SH-SY5Y (cell line): Measurements from ENCODE around the gene SAFB2.

Experiments used
- GATA2 ChIP-seq: IDR thresholded peaks from 2 replicates; pipeline ENCODE4 v1.6.1; 2011; ENCODE audit warnings: mild to moderate bottlenecking, low read depth, low read length
- GATA3 ChIP-seq: IDR thresholded peaks from 2 replicates; pipeline ENCODE4 v1.6.1; 2011; ENCODE audit warnings: low read depth, mild to moderate bottlenecking, low read length, moderate library complexity

SAFB2 gene

DNA sequence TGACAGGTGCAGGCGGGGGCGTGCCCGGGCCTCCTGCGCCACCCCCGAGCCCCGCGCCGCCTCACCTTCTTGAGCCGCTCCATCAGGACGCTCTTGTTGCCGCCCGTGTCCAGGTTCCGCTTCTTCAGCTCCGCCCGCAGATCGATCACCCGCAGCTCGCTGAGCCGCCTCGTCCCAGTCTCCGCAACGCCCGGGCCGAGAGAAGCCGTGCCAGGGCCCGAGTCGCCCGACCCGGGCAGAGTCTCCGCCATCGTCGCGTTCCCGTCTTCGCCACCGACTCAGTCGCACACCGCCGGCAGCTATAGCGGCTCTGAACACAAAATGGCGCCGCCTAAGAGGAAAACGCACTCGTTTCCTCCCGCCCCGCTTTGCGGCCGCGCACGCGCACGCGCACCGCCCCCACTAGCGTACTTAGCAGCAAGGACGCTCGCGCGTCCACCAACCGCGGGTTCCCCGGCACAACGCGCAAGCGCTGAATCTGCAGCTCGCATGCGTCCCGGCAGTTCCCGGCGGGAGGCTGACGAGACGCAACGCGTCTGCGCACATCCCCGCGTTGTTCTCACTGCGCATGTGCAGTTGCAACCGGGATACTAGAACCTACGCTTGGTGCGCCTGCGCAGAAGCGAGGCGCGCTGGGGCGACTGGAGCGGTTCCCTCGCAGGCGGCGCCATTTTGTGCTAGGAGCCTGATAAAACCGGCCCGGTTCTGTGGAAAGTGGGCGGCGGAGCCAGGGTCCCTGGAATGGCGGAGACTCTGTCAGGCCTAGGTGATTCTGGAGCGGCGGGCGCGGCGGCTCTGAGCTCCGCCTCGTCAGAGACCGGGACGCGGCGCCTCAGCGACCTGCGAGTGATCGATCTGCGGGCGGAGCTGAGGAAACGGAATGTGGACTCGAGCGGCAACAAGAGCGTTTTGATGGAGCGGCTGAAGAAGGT, at the start of gene SAFB2, which contains the start of gene SAFB:
Gene SAFB2, minus strand, starts transcription at position 312 of the 932 bp plus-strand sequence. Its CDS starts 61 bp downstream, at position 251.
Gene SAFB, plus strand, starts transcription at position 619 of the 932 bp plus-strand sequence. Its CDS starts 123 bp downstream, at position 742.
- no peak for TF ChIP-seq GATA3
- TF ChIP-seq GATA2, result no peak

DNA sequence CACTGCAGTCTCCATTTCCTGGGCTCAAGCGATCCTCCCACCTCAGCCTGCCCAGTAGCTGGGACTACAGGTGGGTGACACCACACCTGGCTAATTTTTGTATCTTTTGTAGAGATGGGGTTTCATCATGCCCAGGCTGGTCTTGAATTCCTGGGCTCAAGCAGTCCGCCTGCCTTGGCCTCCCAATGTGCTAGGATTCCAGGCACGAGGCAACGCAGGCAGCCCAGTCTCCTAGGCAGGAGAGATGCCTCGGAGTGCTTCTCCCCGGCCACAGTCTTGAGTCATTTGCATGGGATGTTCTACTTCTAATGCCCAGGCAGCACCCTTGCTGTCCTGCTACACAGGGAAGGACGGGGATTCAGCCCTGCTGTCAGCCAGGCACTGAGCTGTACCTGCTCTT, 49.0 kb upstream of the SAFB2 start:
- no peak for TF ChIP-seq GATA2
- no peak for TF ChIP-seq GATA3

DNA sequence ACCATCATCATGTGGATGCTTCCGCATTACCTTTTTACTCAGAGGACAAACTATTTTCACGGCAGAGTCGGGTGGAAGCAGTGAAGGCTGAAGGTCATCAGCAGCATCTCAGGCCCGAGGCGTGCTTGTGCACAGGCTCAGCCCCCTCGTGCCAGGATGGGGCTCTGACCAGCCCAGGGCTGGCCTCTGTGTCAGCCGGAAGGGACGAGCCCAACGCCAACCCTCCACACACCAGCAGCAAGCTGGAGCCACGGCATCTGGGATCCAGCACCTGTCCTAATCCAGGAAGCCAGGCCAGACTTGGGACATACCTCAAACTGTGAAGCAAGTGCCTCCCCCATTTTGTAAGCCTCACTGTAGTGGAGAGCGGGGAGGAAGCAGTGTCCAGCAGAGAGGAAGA, 46.6 kb upstream of the SAFB2 start:
- TF ChIP-seq GATA2, result no peak
- TF ChIP-seq GATA3, result no peak

DNA sequence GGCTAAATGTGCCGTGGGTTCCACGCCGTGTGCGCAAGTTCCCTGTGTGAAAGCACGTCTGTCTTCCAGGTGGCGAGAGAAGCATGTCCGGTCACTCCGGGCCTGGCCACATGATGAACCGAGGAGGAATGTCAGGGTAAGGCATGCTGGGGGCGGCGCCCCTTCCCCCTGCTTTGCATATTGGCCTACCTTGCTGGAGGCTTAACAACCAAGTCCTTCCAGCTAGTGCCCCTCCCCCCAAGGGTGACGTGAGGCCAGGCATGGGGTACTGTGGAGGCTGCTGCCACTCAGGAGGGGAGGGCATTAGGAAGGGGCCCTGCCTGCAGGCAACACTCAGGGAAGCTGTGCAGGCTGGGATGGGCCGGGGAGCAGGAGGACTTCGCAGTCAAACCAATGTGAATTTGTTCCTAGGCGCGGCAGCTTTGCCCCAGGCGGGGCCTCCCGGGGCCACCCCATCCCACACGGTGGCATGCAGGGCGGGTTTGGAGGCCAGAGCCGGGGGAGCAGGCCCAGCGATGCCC, 45.2 kb upstream of the SAFB2 start:
- no peak for TF ChIP-seq GATA3
- no peak for TF ChIP-seq GATA2

DNA sequence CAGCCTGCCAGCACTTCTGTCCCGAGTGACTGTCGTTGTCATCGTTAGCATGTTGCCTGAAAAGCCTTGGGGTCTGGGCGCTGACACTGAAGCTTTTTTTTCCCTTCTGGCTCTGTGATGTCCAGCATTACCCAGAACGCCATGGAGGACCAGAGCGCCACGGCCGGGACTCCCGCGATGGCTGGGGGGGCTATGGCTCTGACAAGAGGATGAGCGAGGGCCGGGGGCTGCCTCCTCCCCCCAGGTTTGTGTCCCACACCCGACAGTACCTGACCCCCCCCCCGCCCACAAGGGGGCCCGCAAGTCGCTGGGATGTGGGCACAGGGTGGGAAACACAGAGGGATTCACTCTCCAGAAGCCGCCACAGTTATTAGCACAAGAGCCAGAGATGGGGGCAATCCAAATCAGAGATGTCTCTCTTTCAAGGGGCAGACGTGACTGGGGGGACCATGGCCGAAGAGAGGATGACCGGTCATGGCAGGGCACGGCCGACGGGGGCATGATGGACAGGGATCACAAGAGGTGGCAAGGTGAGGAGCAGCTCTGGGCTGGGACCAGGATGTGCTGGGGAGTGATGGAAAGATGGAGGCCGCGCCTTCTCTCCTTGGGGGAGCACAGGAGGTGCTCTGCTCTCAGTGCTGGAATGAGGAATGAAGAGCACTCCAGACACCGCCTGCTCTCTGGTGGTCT, 44.5 kb upstream of the SAFB2 start:
- no peak for TF ChIP-seq GATA3
- no peak for TF ChIP-seq GATA2

DNA sequence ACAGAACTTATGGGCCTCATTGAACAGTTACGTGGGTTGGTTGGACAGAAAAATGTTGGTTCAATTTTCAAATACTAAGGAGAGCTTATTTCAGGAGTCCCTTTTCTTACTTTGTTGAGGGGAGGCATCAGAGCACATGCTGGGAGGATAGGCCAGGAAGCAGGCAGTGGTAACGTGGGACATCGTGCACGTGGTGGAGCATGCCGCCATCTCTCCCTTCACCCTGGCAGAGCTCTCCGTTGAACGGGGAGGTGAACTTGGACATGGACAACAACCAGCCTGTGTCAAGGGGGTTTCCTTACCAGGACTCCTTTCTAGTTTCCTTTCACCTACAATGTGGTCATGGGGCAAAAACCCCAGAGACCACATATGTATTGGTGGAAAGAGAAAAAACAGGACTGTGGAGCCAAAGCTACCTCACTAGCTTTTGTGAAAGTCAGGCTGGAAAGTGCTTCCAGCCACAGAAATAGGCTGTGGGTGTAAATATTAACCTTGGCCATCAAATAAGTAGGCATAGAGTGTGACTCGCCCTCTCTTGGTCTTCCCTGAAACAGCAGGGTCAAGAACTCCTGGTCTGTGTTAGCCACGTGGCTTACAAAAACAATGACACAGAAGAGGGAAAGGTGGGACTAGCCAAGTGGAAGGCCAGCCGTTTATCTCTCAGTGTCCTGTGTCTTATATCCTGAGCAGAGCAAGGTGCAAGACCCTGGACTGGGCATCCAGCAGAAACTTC, 43.4 kb upstream of the SAFB2 start:
- no peak for TF ChIP-seq GATA3
- TF ChIP-seq GATA2, result no peak

DNA sequence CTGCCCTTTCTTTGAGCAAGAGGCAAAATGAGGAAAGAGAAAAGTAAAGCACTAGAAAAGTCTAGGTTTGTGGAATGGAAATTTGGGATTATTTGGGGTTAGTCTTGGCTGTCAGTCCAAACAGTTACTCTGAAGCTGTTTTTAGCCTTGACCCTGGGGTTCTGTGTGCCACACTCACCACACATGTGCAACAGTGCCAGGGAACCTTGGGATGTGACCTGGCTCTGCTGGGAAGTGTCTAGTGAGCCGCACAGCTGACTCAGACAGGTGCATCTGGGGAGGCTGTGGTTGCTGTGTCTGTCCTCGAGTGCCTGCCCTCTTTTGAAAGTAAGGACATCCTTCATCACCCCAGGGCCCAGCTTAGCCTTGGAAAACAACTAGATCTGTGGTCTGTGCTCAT, 41.9 kb upstream of the SAFB2 start:
- TF ChIP-seq GATA3, result no peak
- no peak for TF ChIP-seq GATA2

DNA sequence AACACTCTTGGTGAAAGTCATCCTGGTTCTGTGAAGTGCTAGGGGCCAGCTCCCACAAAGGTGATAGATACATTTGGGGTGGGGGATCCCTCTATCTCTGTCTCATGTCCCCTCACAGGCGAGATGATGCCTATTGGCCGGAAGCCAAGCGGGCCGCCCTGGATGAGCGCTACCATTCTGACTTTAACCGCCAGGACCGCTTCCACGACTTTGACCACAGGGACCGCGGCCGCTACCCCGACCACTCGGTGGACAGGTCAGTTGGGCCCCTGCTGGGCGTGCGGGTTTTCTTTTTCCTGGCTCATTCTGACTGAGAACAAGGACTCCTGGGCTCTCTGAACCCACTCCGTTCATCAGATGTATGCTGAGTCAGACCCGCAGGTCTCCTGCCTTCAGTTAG, 41.3 kb upstream of the SAFB2 start:
- TF ChIP-seq GATA3 (no peak), GATA2 (no peak)

DNA sequence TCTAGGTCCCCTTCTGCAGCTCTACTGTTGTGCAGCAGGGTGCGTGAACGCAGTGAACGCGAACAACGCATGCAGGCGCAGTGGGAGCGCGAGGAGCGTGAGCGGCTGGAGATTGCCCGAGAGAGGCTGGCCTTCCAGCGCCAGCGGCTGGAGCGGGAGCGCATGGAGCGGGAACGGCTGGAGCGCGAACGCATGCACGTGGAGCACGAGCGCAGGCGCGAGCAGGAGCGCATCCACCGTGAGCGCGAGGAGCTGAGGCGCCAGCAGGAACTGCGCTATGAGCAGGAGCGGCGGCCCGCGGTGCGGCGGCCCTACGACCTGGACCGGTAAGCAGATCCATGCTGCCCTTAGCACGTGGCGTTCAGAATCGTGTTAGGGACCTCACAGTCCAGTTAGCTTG, 38.9 kb upstream of the SAFB2 start:
- TF ChIP-seq GATA2, result no peak
- no peak for TF ChIP-seq GATA3

DNA sequence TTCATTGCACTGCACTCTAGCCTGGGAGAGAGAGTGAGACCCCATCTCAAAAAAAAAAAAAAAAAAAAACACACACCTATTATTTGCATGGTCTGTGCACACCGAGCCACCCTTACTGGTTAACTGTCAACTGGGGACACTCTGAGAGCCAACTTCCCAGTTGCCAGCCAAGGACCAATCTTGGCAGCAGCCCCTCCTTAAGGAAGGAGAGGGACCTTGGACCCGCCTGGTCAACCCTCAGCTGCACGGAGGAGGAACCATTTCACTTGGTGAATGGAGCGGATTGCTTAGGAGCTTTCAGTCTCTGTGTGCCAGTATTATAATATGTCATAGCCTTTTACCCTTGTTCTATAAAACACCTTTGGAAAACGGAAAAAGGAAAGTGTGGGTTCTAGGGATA, 32.8 kb upstream of the SAFB2 start:
- no peak for TF ChIP-seq GATA3
- TF ChIP-seq GATA2, result no peak

DNA sequence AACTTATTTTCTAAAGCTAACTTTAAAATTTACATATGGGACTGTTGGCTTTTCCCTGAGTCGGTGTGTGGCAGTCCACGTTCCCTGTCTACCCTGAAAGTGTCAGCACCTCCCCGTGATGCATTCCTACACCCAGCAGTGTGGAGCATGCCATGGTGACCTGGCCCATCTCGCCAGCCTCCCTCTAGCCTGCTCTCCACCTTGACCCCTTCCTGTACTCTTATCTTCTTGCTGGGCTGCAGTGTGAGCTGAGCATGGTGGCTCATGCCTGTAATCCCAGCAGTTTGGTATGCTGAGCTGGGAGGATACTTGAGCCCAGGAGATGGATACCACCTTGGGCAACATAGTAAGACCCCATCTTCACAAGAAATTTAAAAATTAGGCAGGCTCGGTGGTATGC, 32.4 kb upstream of the SAFB2 start:
- TF ChIP-seq GATA2 (no peak), GATA3 (no peak)

DNA sequence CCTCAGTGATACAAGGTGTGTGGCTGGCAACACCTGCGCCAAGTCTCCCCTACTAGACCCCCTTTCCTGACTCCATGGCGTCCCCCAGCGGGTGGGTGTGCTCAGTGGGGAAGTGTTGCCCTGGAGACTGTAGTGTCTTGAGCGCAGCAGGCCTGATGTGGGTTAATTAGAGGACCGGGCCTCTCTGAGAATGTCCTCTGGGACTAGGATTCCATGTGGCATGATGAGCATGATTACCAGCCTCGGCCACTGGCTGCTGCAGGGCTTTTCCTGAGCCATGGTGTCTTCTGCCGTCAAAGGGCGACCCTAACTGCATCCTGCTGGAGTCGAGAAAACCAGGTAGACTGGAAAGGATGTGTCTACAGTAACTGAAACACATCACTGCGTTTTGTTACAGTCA, 29.7 kb upstream of the SAFB2 start:
- TF ChIP-seq GATA3 (no peak), GATA2 (no peak)

DNA sequence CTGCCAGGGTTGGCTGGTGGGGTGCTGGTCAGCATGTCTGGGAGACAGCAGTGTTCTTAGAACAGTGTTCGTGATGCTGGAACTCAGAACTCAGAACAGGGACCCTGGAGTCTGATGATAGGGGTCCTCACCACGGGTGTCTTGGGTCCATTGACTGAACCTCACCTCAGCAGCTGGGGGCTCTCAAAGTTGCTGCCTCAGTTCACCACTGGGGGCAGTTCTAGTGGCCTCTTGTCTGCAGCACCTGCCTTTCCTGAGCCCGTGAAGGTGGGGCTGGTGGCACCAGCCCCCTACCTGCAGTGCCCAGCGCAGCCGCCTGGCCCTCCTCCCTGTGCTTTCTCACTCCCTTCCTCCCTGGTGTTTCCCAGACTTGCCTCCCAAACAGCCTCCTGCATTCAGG, 28.8 kb upstream of the SAFB2 start:
- TF ChIP-seq GATA3 (no peak), GATA2 (no peak)

DNA sequence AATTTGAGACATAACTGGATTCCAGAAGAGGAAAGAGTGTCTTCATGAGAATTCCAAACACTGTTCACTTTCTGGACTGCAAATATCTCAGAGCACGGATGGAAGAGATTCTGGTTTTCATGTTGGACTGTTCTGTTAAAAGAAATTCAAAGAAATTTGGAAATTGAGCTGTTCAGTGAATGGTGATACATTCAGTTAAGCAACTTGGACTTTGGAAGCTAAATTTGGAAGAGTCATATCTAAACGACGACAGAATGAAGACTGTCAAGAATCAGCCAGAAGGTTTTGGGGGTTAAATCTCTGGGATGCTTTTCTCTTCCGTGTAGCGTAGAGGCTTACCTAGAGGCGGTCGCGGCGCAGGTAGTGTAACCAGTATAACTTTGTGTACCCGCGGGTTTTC, 25.9 kb upstream of the SAFB2 start:
- TF ChIP-seq GATA3 (no peak), GATA2 (no peak)
